ENCODE data around the gene RBM48. TPM values are rescaled to one million over a fixed set of nuclear protein-coding genes. Genes with fewer than 3 reads are reported as not detected.

Gene RBM48
- total RNA-seq, 1 experiment from 2014 or later = 8.2 TPM

GRCh38 chr7:92547579-92547978 is 19.0 kb downstream of the RBM48 start:
- Histone ChIP-seq H3K9me3 (ENCODE audit: low read length) (no peaks in the 10 kb centered on the region), H4K20me1 (ENCODE audit: low read length) (no peaks in the 10 kb centered on the region)
- peak; percentile 84 for ATAC-seq

GRCh38 chr7:92550194-92550593 is 21.6 kb downstream of the RBM48 start:
- Histone ChIP-seq H3K9me2 (replicated peaks; ENCODE audit: low read length) (no peaks in the 10 kb centered on the region), H3K9ac (ENCODE audit: low read length) (no peak overlapping the region), H3F3A (ENCODE audit: low read length, unreplicated experiment) (no peaks in the 10 kb centered on the region), H2AFZ (ENCODE audit: low read length) (no peak overlapping the region), H3K4me1 (ENCODE audit: insufficient read depth, low read length) (no peaks in the 10 kb centered on the region), H3K27me3 (ENCODE audit: low read length) (no peaks in the 10 kb centered on the region), H3K9me3 (ENCODE audit: low read length) (no peaks in the 10 kb centered on the region), H3K4me3 (ENCODE audit: low read length) (no peak overlapping the region), H4K20me1 (ENCODE audit: low read length) (no peaks in the 10 kb centered on the region), H3K4me2 (ENCODE audit: low read length) (no peak overlapping the region), H3K36me3 (ENCODE audit: low read depth, low read length) (no peaks in the 10 kb centered on the region), H3K27ac (ENCODE audit: low read length) (no peak overlapping the region), H3K79me2 (ENCODE audit: low read length) (no peaks in the 10 kb centered on the region)
- ChIA-PET POLR2A (ENCODE audit: unreplicated experiment) (no interaction called here), CTCF (interaction anchor here (0.6 kb wide), 1 partner anchor 678 kb away, joined by 3 read pairs; no protein-coding TSS in a partner anchor)
- BruUV-seq (replicated peaks) = no TSS peak
- intact Hi-C loops (cut with micrococcal nuclease) = no loop called here
- DNase-seq (no peak), ATAC-seq (no peak)
- no peak for TF ChIP-seq EZH2 (IDR thresholded peaks at IDR 0.05; ENCODE audit: low read length, unreplicated experiment)
- TF ChIP-seq EZH2phosphoT487 (IDR thresholded peaks at IDR 0.05; ENCODE audit: borderline replicate concordance, low read length) = no peak
- no peak for TF ChIP-seq CTCF (conservative IDR thresholded peaks at IDR 0.05; ENCODE audit: low read depth, low read length)

More at GRCh38 chr7:92547579-92547978, 19.0 kb downstream of the RBM48 start:
- no peak for DNase-seq
- no peak overlapping the region for H3K4me2 ChIP-seq (ENCODE audit: low read length)
- ChIA-PET POLR2A (ENCODE audit: unreplicated experiment) (no interaction called here), CTCF (interaction anchor here (1.6 kb wide), 1 partner anchor 19 kb away, joined by 8 read pairs; the partner anchor contains the start of gene RBM48)
- H3F3A ChIP-seq (ENCODE audit: low read length, unreplicated experiment) = no peaks in the 10 kb centered on the region
- H3K9me2 ChIP-seq (replicated peaks; ENCODE audit: low read length) = no peaks in the 10 kb centered on the region
- no peak for TF ChIP-seq EZH2phosphoT487 (IDR thresholded peaks at IDR 0.05; ENCODE audit: borderline replicate concordance, low read length)
- no peak for TF ChIP-seq EZH2 (IDR thresholded peaks at IDR 0.05; ENCODE audit: low read length, unreplicated experiment)
- TF ChIP-seq CTCF (conservative IDR thresholded peaks at IDR 0.05; ENCODE audit: low read depth, low read length) = no peak
- no peak overlapping the region for H3K4me3 ChIP-seq (ENCODE audit: low read length)
- H3K9ac ChIP-seq (ENCODE audit: low read length) = no peak overlapping the region
- no peak overlapping the region for H3K27ac ChIP-seq (ENCODE audit: low read length)
- no peaks in the 10 kb centered on the region for H3K36me3 ChIP-seq (ENCODE audit: low read depth, low read length)
- intact Hi-C loops (cut with micrococcal nuclease) = no loop called here
- H3K27me3 ChIP-seq (ENCODE audit: low read length) = no peaks in the 10 kb centered on the region
- H3K79me2 ChIP-seq (ENCODE audit: low read length) = no peaks in the 10 kb centered on the region
- no peak overlapping the region for H2AFZ ChIP-seq (ENCODE audit: low read length)
- BruUV-seq (replicated peaks) = no TSS peak
- no peaks in the 10 kb centered on the region for H3K4me1 ChIP-seq (ENCODE audit: insufficient read depth, low read length)

- no peak overlapping the region for H3K27ac ChIP-seq (ENCODE audit: low read length)
- ChIA-PET CTCF (no interaction called here), POLR2A (ENCODE audit: unreplicated experiment) (no interaction called here)
- no peak overlapping the region for H2AFZ ChIP-seq (ENCODE audit: low read length)
- H3K9ac ChIP-seq (ENCODE audit: low read length) = no peak overlapping the region
- BruUV-seq (replicated peaks) = no TSS peak
- H3K36me3 ChIP-seq (ENCODE audit: low read depth, low read length) = peaks cover 5% of the 10 kb centered on the region; the same call in 1 of the 2 replicates
- no peaks in the 10 kb centered on the region for H4K20me1 ChIP-seq (ENCODE audit: low read length)
- intact Hi-C loops (cut with micrococcal nuclease) = no loop called here
- H3K4me1 ChIP-seq (ENCODE audit: insufficient read depth, low read length) = no peaks in the 10 kb centered on the region
- no peak for TF ChIP-seq CTCF (conservative IDR thresholded peaks at IDR 0.05; ENCODE audit: low read depth, low read length)
- TF ChIP-seq EZH2phosphoT487 (IDR thresholded peaks at IDR 0.05; ENCODE audit: borderline replicate concordance, low read length) = no peak
- no peaks in the 10 kb centered on the region for H3K9me3 ChIP-seq (ENCODE audit: low read length)
- H3K79me2 ChIP-seq (ENCODE audit: low read length) = no peaks in the 10 kb centered on the region
- ATAC-seq (peak; percentile 26), DNase-seq (no peak)
- no peak overlapping the region for H3K4me2 ChIP-seq (ENCODE audit: low read length)
- no peak overlapping the region for H3K4me3 ChIP-seq (ENCODE audit: low read length)
- H3K27me3 ChIP-seq (ENCODE audit: low read length) = no peaks in the 10 kb centered on the region
- H3K9me2 ChIP-seq (replicated peaks; ENCODE audit: low read length) = no peaks in the 10 kb centered on the region
- no peaks in the 10 kb centered on the region for H3F3A ChIP-seq (ENCODE audit: low read length, unreplicated experiment)
These were observed 28.7 kb downstream of the RBM48 start for GRCh38 chr7:92557249-92557648.

Measured in PC-3 (cell line).